GM23338 (cell line): ENCODE results near the gene RAPGEF5. TPM values are rescaled to one million over a fixed set of nuclear protein-coding genes. Genes with fewer than 3 reads are reported as not detected.

ENCODE experiments used
- ATAC-seq: fragments of 200-7000 bp; cut with Tn5 transposase; 3 replicates; pipeline ENCODE4 v1.9.1; 2020
- DNase-seq: peaks from one replicate; pipeline ENCODE4 v3.0.0-alpha.2; 2015; ENCODE audit warnings: low spot score
- H2AFZ ChIP-seq: fragments of 200-600 bp; sonication (generic); 2 replicates; pipeline ENCODE4 v1.8.0; 2016; ENCODE audit warnings: antibody characterized with exemption, mild to moderate bottlenecking, moderate library complexity
- H3F3A ChIP-seq: fragments of 200-600 bp; sonication (generic); replicated peaks from 2 replicates; pipeline ENCODE4 v1.8.0; 2017; ENCODE audit warnings: antibody characterized with exemption, mixed run types, low read depth
- H3K27ac ChIP-seq: fragments of 200-600 bp; sonication (generic); 2 replicates; pipeline ENCODE4 v1.6.1; 2016; ENCODE audit warnings: low read depth
- H3K27me3 ChIP-seq: fragments of 200-600 bp; sonication (generic); 2 replicates; pipeline ENCODE4 v1.8.0; 2016; ENCODE audit warnings: mild to moderate bottlenecking, mixed run types, moderate library complexity; ENCODE audit not compliant: insufficient read depth
- H3K36me3 ChIP-seq: fragments of 200-600 bp; sonication (generic); 2 replicates; pipeline ENCODE4 v1.8.0; 2016; ENCODE audit warnings: mild to moderate bottlenecking; ENCODE audit not compliant: insufficient read depth
- H3K4me1 ChIP-seq: fragments of 200-600 bp; sonication (generic); 2 replicates; pipeline ENCODE4 v1.8.0; 2016; ENCODE audit warnings: mild to moderate bottlenecking, moderate library complexity; ENCODE audit not compliant: insufficient read depth
- H3K4me2 ChIP-seq: fragments of 200-600 bp; sonication (generic); 2 replicates; pipeline ENCODE4 v1.7.1; 2017; ENCODE audit warnings: mixed run types
- H3K4me3 ChIP-seq: fragments of 200-600 bp; sonication (generic); 2 replicates; pipeline ENCODE4 v1.6.1; 2016; ENCODE audit warnings: mixed run types
- H3K79me2 ChIP-seq: fragments of 200-600 bp; sonication (generic); replicated peaks from 2 replicates; pipeline ENCODE4 v1.8.0; 2017; ENCODE audit warnings: mild to moderate bottlenecking; ENCODE audit not compliant: insufficient read depth
- H3K9me2 ChIP-seq: fragments of 200-600 bp; sonication (generic); 2 replicates; pipeline ENCODE4 v1.8.0; 2017; ENCODE audit not compliant: insufficient read depth
- H4K20me1 ChIP-seq: fragments of 200-600 bp; sonication (generic); replicated peaks from 2 replicates; pipeline ENCODE4 v1.8.0; 2017; ENCODE audit warnings: mild to moderate bottlenecking; ENCODE audit not compliant: insufficient read depth
- H3K27ac Mint-ChIP-seq: 2 replicates; pipeline ENCODE4 v1.8.0; 2020; ENCODE audit warnings: inconsistent platforms, mild to moderate bottlenecking, moderate library complexity, mixed read lengths
- H3K27me3 Mint-ChIP-seq: 3 replicates; pipeline ENCODE4 v1.8.0; 2022; ENCODE audit warnings: low read depth, mild to moderate bottlenecking, moderate library complexity, mixed read lengths, inconsistent platforms; ENCODE audit not compliant: insufficient read depth, poor library complexity
- H3K36me3 Mint-ChIP-seq: 3 replicates; pipeline ENCODE4 v1.8.0; 2021; ENCODE audit warnings: low read depth, mild to moderate bottlenecking, inconsistent platforms, moderate library complexity, mixed read lengths
- H3K4me1 Mint-ChIP-seq: 3 replicates; pipeline ENCODE4 v1.8.0; 2020; ENCODE audit warnings: mild to moderate bottlenecking, inconsistent platforms, mixed read lengths
- H3K4me3 Mint-ChIP-seq: 3 replicates; pipeline ENCODE4 v1.8.0; 2021; ENCODE audit warnings: moderate library complexity, mild to moderate bottlenecking, inconsistent platforms, mixed read lengths
- H3K9me3 Mint-ChIP-seq: 3 replicates; pipeline ENCODE4 v1.8.0; 2020; ENCODE audit warnings: moderate library complexity, mild to moderate bottlenecking, inconsistent platforms, mixed read lengths
- CREB1 ChIP-seq: fragments of 250-450 bp; sonication (Bioruptor Pico); IDR thresholded peaks from 2 replicates; pipeline ENCODE4 v1.5.0; 2020; ENCODE audit warnings: low read depth, mild to moderate bottlenecking, moderate library complexity
- ETS1 ChIP-seq: IDR thresholded peaks from 2 replicates; pipeline ENCODE4 v1.6.1; 2016; ENCODE audit warnings: antibody characterized with exemption
- EZH2 ChIP-seq: fragments of 200-600 bp; sonication (generic); IDR thresholded peaks from one replicate; pipeline ENCODE4 v1.8.0; 2017; ENCODE audit warnings: antibody characterized with exemption, mild to moderate bottlenecking, low read depth; ENCODE audit not compliant: unreplicated experiment
- EZH2phosphoT487 ChIP-seq: fragments of 200-600 bp; sonication (generic); IDR thresholded peaks from one replicate; pipeline ENCODE4 v1.8.1; 2018; ENCODE audit warnings: antibody characterized with exemption; ENCODE audit not compliant: unreplicated experiment
- JUNB ChIP-seq: IDR thresholded peaks from one replicate; pipeline ENCODE4 v1.6.1; 2016; ENCODE audit warnings: antibody characterized with exemption; ENCODE audit not compliant: unreplicated experiment
- NANOG ChIP-seq: IDR thresholded peaks from 2 replicates; pipeline ENCODE4 v1.6.1; 2016; ENCODE audit warnings: antibody characterized with exemption, borderline replicate concordance
- POLR2AphosphoS5 ChIP-seq: IDR thresholded peaks from 2 replicates; pipeline ENCODE4 v1.6.1; 2016; ENCODE audit warnings: antibody characterized with exemption, low read depth
- REST ChIP-seq: IDR thresholded peaks from one replicate; pipeline ENCODE4 v1.6.1; 2018; ENCODE audit warnings: antibody characterized with exemption; ENCODE audit not compliant: unreplicated experiment
- STAT1 ChIP-seq: IDR thresholded peaks from one replicate; pipeline ENCODE4 v1.6.1; 2016; ENCODE audit warnings: antibody characterized with exemption; ENCODE audit not compliant: unreplicated experiment
- ZNF114 ChIP-seq: fragments of 250-450 bp; sonication (Bioruptor Pico); IDR thresholded peaks from 2 replicates; pipeline ENCODE4 v1.5.0; 2020; ENCODE audit warnings: mild to moderate bottlenecking, moderate library complexity
- ZNF331 ChIP-seq: fragments of 250-450 bp; sonication (Bioruptor Pico); IDR thresholded peaks from 2 replicates; pipeline ENCODE4 v1.5.0; 2020; ENCODE audit warnings: low read depth, mild to moderate bottlenecking, moderate library complexity
- polyA plus RNA-seq: library from polyadenylated mRNA; unstranded; fragments of >200 nt; fragmentation: Nextera tagmentation; extraction: Ambion mirVana; gene quantifications from 2 replicates; pipeline ENCODE4 v1.2.1, GENCODE V29; 2016
- total RNA-seq: library from RNA; depleted of rRNA; stranded (reverse); fragments of >200 nt; shearing (Covaris generic); gene quantifications from 2 replicates; pipeline ENCODE4 v1.2.3, GENCODE V29; 2014
- TF ChIP-seq, protein P1 (sequence below): fragments of 250-450 bp; sonication (Bioruptor Pico); IDR thresholded peaks from 2 replicates; pipeline ENCODE4 v1.5.0; 2020; ENCODE audit warnings: mild to moderate bottlenecking, moderate library complexity
- TF ChIP-seq, protein P2 (sequence below), 2 experiments: fragments of 200-600 bp in 1 of 2; sonication (generic) in 1 of 2; conservative IDR thresholded peaks; 2 replicates each; pipeline versions ENCODE4 v1.5.1 to v1.6.1; 2016 to 2017; ENCODE audit warnings: antibody characterized with exemption in 2 of 2, low read depth in 2 of 2, mild to moderate bottlenecking in 2 of 2, moderate library complexity in 1 of 2

RAPGEF5 gene
- total and polyA plus RNA-seq, 2 experiments from 2014 or later, result 6.3 to 13.1 TPM

DNA sequence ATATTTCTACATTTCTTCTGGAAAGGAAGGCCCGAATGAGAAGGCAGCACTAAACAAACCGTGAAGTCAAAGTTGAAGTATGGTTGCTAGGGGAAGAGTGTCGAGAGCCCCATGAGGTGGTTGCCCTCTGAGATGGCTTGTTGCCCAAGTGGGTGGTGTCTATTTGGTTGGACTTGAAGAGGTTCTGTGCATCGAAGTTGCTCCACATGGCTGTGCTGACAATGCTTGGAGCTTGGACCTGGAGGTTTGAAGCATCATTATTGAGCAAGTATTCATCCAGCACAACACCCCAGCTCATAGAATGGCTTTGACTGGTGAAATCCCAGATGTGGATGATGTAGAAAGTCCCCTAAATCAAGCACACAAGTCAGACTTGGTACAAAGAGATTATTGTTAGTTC, 246.1 kb downstream of the RAPGEF5 start:
- Mint-ChIP-seq H3K36me3 (peaks cover 4% of the 10 kb centered on the region), H3K27me3 (peaks cover 18% of the 10 kb centered on the region), H3K27ac (no peak overlapping the region), H3K4me1 (peaks cover 8% of the 10 kb centered on the region), H3K4me3 (no peak overlapping the region), H3K9me3 (peaks cover 12% of the 10 kb centered on the region; the same call in 2 of the 3 replicates)
- no peaks in the 10 kb centered on the region for H3K79me2 ChIP-seq
- H3K27ac ChIP-seq, result no peak overlapping the region
- ATAC-seq (no peak), DNase-seq (no peak)
- H3K4me1 ChIP-seq, result no peaks in the 10 kb centered on the region
- no peaks in the 10 kb centered on the region for H3F3A ChIP-seq
- no peaks in the 10 kb centered on the region for H4K20me1 ChIP-seq
- H3K9me2 ChIP-seq, result no peaks in the 10 kb centered on the region
- H3K4me3 ChIP-seq, result no peak overlapping the region
- H2AFZ ChIP-seq, result no peak overlapping the region
- no peaks in the 10 kb centered on the region for H3K27me3 ChIP-seq
- no peaks in the 10 kb centered on the region for H3K36me3 ChIP-seq
- no peak for TF ChIP-seq CREB1 (CRISPR knock-in tag)
- no peak for TF ChIP-seq ZNF114 (CRISPR knock-in tag)
- no peak for TF ChIP-seq NANOG
- TF ChIP-seq REST, result no peak
- no peak for TF ChIP-seq STAT1
- no peak for TF ChIP-seq EZH2phosphoT487
- TF ChIP-seq, protein P1, sequence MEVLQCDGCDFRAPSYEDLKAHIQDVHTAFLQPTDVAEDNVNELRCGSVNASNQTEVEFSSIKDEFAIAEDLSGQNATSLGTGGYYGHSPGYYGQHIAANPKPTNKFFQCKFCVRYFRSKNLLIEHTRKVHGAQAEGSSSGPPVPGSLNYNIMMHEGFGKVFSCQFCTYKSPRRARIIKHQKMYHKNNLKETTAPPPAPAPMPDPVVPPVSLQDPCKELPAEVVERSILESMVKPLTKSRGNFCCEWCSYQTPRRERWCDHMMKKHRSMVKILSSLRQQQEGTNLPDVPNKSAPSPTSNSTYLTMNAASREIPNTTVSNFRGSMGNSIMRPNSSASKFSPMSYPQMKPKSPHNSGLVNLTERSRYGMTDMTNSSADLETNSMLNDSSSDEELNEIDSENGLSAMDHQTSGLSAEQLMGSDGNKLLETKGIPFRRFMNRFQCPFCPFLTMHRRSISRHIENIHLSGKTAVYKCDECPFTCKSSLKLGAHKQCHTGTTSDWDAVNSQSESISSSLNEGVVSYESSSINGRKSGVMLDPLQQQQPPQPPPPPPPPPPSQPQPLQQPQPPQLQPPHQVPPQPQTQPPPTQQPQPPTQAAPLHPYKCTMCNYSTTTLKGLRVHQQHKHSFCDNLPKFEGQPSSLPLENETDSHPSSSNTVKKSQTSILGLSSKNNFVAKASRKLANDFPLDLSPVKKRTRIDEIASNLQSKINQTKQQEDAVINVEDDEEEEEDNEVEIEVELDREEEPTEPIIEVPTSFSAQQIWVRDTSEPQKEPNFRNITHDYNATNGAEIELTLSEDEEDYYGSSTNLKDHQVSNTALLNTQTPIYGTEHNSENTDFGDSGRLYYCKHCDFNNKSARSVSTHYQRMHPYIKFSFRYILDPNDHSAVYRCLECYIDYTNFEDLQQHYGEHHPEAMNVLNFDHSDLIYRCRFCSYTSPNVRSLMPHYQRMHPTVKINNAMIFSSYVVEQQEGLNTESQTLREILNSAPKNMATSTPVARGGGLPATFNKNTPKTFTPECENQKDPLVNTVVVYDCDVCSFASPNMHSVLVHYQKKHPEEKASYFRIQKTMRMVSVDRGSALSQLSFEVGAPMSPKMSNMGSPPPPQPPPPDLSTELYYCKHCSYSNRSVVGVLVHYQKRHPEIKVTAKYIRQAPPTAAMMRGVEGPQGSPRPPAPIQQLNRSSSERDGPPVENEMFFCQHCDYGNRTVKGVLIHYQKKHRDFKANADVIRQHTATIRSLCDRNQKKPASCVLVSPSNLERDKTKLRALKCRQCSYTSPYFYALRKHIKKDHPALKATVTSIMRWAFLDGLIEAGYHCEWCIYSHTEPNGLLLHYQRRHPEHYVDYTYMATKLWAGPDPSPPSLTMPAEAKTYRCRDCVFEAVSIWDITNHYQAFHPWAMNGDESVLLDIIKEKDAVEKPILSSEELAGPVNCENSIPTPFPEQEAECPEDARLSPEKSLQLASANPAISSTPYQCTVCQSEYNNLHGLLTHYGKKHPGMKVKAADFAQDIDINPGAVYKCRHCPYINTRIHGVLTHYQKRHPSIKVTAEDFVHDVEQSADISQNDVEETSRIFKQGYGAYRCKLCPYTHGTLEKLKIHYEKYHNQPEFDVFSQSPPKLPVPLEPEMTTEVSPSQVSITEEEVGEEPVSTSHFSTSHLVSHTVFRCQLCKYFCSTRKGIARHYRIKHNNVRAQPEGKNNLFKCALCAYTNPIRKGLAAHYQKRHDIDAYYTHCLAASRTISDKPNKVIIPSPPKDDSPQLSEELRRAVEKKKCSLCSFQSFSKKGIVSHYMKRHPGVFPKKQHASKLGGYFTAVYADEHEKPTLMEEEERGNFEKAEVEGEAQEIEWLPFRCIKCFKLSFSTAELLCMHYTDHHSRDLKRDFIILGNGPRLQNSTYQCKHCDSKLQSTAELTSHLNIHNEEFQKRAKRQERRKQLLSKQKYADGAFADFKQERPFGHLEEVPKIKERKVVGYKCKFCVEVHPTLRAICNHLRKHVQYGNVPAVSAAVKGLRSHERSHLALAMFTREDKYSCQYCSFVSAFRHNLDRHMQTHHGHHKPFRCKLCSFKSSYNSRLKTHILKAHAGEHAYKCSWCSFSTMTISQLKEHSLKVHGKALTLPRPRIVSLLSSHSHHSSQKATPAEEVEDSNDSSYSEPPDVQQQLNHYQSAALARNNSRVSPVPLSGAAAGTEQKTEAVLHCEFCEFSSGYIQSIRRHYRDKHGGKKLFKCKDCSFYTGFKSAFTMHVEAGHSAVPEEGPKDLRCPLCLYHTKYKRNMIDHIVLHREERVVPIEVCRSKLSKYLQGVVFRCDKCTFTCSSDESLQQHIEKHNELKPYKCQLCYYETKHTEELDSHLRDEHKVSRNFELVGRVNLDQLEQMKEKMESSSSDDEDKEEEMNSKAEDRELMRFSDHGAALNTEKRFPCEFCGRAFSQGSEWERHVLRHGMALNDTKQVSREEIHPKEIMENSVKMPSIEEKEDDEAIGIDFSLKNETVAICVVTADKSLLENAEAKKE (CRISPR knock-in tag), result no peak
- TF ChIP-seq JUNB, result no peak
- no peak for TF ChIP-seq ZNF331 (CRISPR knock-in tag)
- TF ChIP-seq EZH2, result no peak
- TF ChIP-seq POLR2AphosphoS5, result no peak
- TF ChIP-seq ETS1, result no peak
- TF ChIP-seq, protein P2, sequence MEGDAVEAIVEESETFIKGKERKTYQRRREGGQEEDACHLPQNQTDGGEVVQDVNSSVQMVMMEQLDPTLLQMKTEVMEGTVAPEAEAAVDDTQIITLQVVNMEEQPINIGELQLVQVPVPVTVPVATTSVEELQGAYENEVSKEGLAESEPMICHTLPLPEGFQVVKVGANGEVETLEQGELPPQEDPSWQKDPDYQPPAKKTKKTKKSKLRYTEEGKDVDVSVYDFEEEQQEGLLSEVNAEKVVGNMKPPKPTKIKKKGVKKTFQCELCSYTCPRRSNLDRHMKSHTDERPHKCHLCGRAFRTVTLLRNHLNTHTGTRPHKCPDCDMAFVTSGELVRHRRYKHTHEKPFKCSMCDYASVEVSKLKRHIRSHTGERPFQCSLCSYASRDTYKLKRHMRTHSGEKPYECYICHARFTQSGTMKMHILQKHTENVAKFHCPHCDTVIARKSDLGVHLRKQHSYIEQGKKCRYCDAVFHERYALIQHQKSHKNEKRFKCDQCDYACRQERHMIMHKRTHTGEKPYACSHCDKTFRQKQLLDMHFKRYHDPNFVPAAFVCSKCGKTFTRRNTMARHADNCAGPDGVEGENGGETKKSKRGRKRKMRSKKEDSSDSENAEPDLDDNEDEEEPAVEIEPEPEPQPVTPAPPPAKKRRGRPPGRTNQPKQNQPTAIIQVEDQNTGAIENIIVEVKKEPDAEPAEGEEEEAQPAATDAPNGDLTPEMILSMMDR (conservative IDR thresholded peaks at IDR 0.05; ENCODE audit: low read depth in 2 of 2), result no peak
- no peak overlapping the region for H3K4me2 ChIP-seq
